GM23338 (cell line): ENCODE data around the gene SVIL. TPM values are rescaled to one million over a fixed set of nuclear protein-coding genes. Genes with fewer than 3 reads are reported as not detected.

ENCODE experiments used
- ATAC-seq: fragments of 200-7000 bp; cut with Tn5 transposase; 3 replicates; pipeline ENCODE4 v1.9.1; 2020
- DNase-seq: peaks from one replicate; pipeline ENCODE4 v3.0.0-alpha.2; 2015; ENCODE audit warnings: low spot score
- H2AFZ ChIP-seq: fragments of 200-600 bp; sonication (generic); 2 replicates; pipeline ENCODE4 v1.8.0; 2016; ENCODE audit warnings: antibody characterized with exemption, mild to moderate bottlenecking, moderate library complexity
- H3F3A ChIP-seq: fragments of 200-600 bp; sonication (generic); replicated peaks from 2 replicates; pipeline ENCODE4 v1.8.0; 2017; ENCODE audit warnings: antibody characterized with exemption, mixed run types, low read depth
- H3K27ac ChIP-seq: fragments of 200-600 bp; sonication (generic); 2 replicates; pipeline ENCODE4 v1.6.1; 2016; ENCODE audit warnings: low read depth
- H3K27me3 ChIP-seq: fragments of 200-600 bp; sonication (generic); 2 replicates; pipeline ENCODE4 v1.8.0; 2016; ENCODE audit warnings: mild to moderate bottlenecking, mixed run types, moderate library complexity; ENCODE audit not compliant: insufficient read depth
- H3K36me3 ChIP-seq: fragments of 200-600 bp; sonication (generic); 2 replicates; pipeline ENCODE4 v1.8.0; 2016; ENCODE audit warnings: mild to moderate bottlenecking; ENCODE audit not compliant: insufficient read depth
- H3K4me1 ChIP-seq: fragments of 200-600 bp; sonication (generic); 2 replicates; pipeline ENCODE4 v1.8.0; 2016; ENCODE audit warnings: mild to moderate bottlenecking, moderate library complexity; ENCODE audit not compliant: insufficient read depth
- H3K4me2 ChIP-seq: fragments of 200-600 bp; sonication (generic); 2 replicates; pipeline ENCODE4 v1.7.1; 2017; ENCODE audit warnings: mixed run types
- H3K4me3 ChIP-seq: fragments of 200-600 bp; sonication (generic); 2 replicates; pipeline ENCODE4 v1.6.1; 2016; ENCODE audit warnings: mixed run types
- H3K79me2 ChIP-seq: fragments of 200-600 bp; sonication (generic); replicated peaks from 2 replicates; pipeline ENCODE4 v1.8.0; 2017; ENCODE audit warnings: mild to moderate bottlenecking; ENCODE audit not compliant: insufficient read depth
- H3K9me2 ChIP-seq: fragments of 200-600 bp; sonication (generic); 2 replicates; pipeline ENCODE4 v1.8.0; 2017; ENCODE audit not compliant: insufficient read depth
- H4K20me1 ChIP-seq: fragments of 200-600 bp; sonication (generic); replicated peaks from 2 replicates; pipeline ENCODE4 v1.8.0; 2017; ENCODE audit warnings: mild to moderate bottlenecking; ENCODE audit not compliant: insufficient read depth
- H3K27ac Mint-ChIP-seq: 2 replicates; pipeline ENCODE4 v1.8.0; 2020; ENCODE audit warnings: inconsistent platforms, mild to moderate bottlenecking, moderate library complexity, mixed read lengths
- H3K27me3 Mint-ChIP-seq: 3 replicates; pipeline ENCODE4 v1.8.0; 2022; ENCODE audit warnings: low read depth, mild to moderate bottlenecking, moderate library complexity, mixed read lengths, inconsistent platforms; ENCODE audit not compliant: insufficient read depth, poor library complexity
- H3K36me3 Mint-ChIP-seq: 3 replicates; pipeline ENCODE4 v1.8.0; 2021; ENCODE audit warnings: low read depth, mild to moderate bottlenecking, inconsistent platforms, moderate library complexity, mixed read lengths
- H3K4me1 Mint-ChIP-seq: 3 replicates; pipeline ENCODE4 v1.8.0; 2020; ENCODE audit warnings: mild to moderate bottlenecking, inconsistent platforms, mixed read lengths
- H3K4me3 Mint-ChIP-seq: 3 replicates; pipeline ENCODE4 v1.8.0; 2021; ENCODE audit warnings: moderate library complexity, mild to moderate bottlenecking, inconsistent platforms, mixed read lengths
- H3K9me3 Mint-ChIP-seq: 3 replicates; pipeline ENCODE4 v1.8.0; 2020; ENCODE audit warnings: moderate library complexity, mild to moderate bottlenecking, inconsistent platforms, mixed read lengths
- CREB1 ChIP-seq: fragments of 250-450 bp; sonication (Bioruptor Pico); IDR thresholded peaks from 2 replicates; pipeline ENCODE4 v1.5.0; 2020; ENCODE audit warnings: low read depth, mild to moderate bottlenecking, moderate library complexity
- CTCF ChIP-seq, 2 experiments: fragments of 200-600 bp in 1 of 2; sonication (generic) in 1 of 2; conservative IDR thresholded peaks; 2 replicates each; pipeline versions ENCODE4 v1.5.1 to v1.6.1; 2016 to 2017; ENCODE audit warnings: antibody characterized with exemption in 2 of 2, low read depth in 2 of 2, mild to moderate bottlenecking in 2 of 2, moderate library complexity in 1 of 2
- ETS1 ChIP-seq: IDR thresholded peaks from 2 replicates; pipeline ENCODE4 v1.6.1; 2016; ENCODE audit warnings: antibody characterized with exemption
- EZH2 ChIP-seq: fragments of 200-600 bp; sonication (generic); IDR thresholded peaks from one replicate; pipeline ENCODE4 v1.8.0; 2017; ENCODE audit warnings: antibody characterized with exemption, mild to moderate bottlenecking, low read depth; ENCODE audit not compliant: unreplicated experiment
- EZH2phosphoT487 ChIP-seq: fragments of 200-600 bp; sonication (generic); IDR thresholded peaks from one replicate; pipeline ENCODE4 v1.8.1; 2018; ENCODE audit warnings: antibody characterized with exemption; ENCODE audit not compliant: unreplicated experiment
- JUNB ChIP-seq: IDR thresholded peaks from one replicate; pipeline ENCODE4 v1.6.1; 2016; ENCODE audit warnings: antibody characterized with exemption; ENCODE audit not compliant: unreplicated experiment
- NANOG ChIP-seq: IDR thresholded peaks from 2 replicates; pipeline ENCODE4 v1.6.1; 2016; ENCODE audit warnings: antibody characterized with exemption, borderline replicate concordance
- POLR2AphosphoS5 ChIP-seq: IDR thresholded peaks from 2 replicates; pipeline ENCODE4 v1.6.1; 2016; ENCODE audit warnings: antibody characterized with exemption, low read depth
- REST ChIP-seq: IDR thresholded peaks from one replicate; pipeline ENCODE4 v1.6.1; 2018; ENCODE audit warnings: antibody characterized with exemption; ENCODE audit not compliant: unreplicated experiment
- STAT1 ChIP-seq: IDR thresholded peaks from one replicate; pipeline ENCODE4 v1.6.1; 2016; ENCODE audit warnings: antibody characterized with exemption; ENCODE audit not compliant: unreplicated experiment
- ZNF114 ChIP-seq: fragments of 250-450 bp; sonication (Bioruptor Pico); IDR thresholded peaks from 2 replicates; pipeline ENCODE4 v1.5.0; 2020; ENCODE audit warnings: mild to moderate bottlenecking, moderate library complexity
- ZNF331 ChIP-seq: fragments of 250-450 bp; sonication (Bioruptor Pico); IDR thresholded peaks from 2 replicates; pipeline ENCODE4 v1.5.0; 2020; ENCODE audit warnings: low read depth, mild to moderate bottlenecking, moderate library complexity
- ZNF462 ChIP-seq: fragments of 250-450 bp; sonication (Bioruptor Pico); IDR thresholded peaks from 2 replicates; pipeline ENCODE4 v1.5.0; 2020; ENCODE audit warnings: mild to moderate bottlenecking, moderate library complexity
- polyA plus RNA-seq: library from polyadenylated mRNA; unstranded; fragments of >200 nt; fragmentation: Nextera tagmentation; extraction: Ambion mirVana; gene quantifications from 2 replicates; pipeline ENCODE4 v1.2.1, GENCODE V29; 2016
- total RNA-seq: library from RNA; depleted of rRNA; stranded (reverse); fragments of >200 nt; shearing (Covaris generic); gene quantifications from 2 replicates; pipeline ENCODE4 v1.2.3, GENCODE V29; 2014

SVIL gene
- total and polyA plus RNA-seq, 2 experiments from 2014 or later: 8.8 to 34.9 TPM

GRCh38 chr10:29519659-29520058, 115.1 kb downstream of the SVIL start:
- no peak overlapping the region for H3K4me3 Mint-ChIP-seq
- H3K27me3 ChIP-seq: no peaks in the 10 kb centered on the region
- H3K79me2 ChIP-seq: no peaks in the 10 kb centered on the region
- DNase-seq (no peak), ATAC-seq (no peak)
- H2AFZ ChIP-seq: no peak overlapping the region
- no peaks in the 10 kb centered on the region for H3K4me1 ChIP-seq
- H3K27ac Mint-ChIP-seq: no peak overlapping the region
- no peak overlapping the region for H3K4me3 ChIP-seq
- H4K20me1 ChIP-seq: no peaks in the 10 kb centered on the region
- no peaks in the 10 kb centered on the region for H3K36me3 ChIP-seq
- peaks cover 8% of the 10 kb centered on the region; the same call in 2 of the 3 replicates for H3K4me1 Mint-ChIP-seq
- H3K9me2 ChIP-seq: no peaks in the 10 kb centered on the region
- H3K27ac ChIP-seq: no peak overlapping the region
- H3K27me3 Mint-ChIP-seq: peaks cover 6% of the 10 kb centered on the region
- no peaks in the 10 kb centered on the region for H3K9me3 Mint-ChIP-seq
- TF ChIP-seq ETS1 (no peak), STAT1 (no peak), ZNF114 (no peak), NANOG (no peak), POLR2AphosphoS5 (no peak), CTCF (conservative IDR thresholded peaks at IDR 0.05; ENCODE audit: low read depth in 2 of 2) (no peak), EZH2phosphoT487 (no peak), REST (no peak), CREB1 (CRISPR knock-in tag) (no peak), JUNB (no peak), EZH2 (no peak), ZNF462 (CRISPR knock-in tag) (no peak), ZNF331 (no peak)
- no peaks in the 10 kb centered on the region for H3F3A ChIP-seq
- H3K36me3 Mint-ChIP-seq: peaks cover 4% of the 10 kb centered on the region; the same call in 2 of the 3 replicates
- H3K4me2 ChIP-seq: no peak overlapping the region
